CD14-positive monocyte (primary cell): Measurements from ENCODE around the gene SH3PXD2A. TPM values are rescaled to one million over a fixed set of nuclear protein-coding genes. Genes with fewer than 3 reads are reported as not detected.

ENCODE experiments used
- DNase-seq, 3 donors: peaks; one replicate each; pipeline ENCODE4 v3.0.0-alpha.2; 2011 to 2022
- H2AFZ ChIP-seq: 2 replicates; pipeline ENCODE4 v1.6.0; 2012; ENCODE audit warnings: mild to moderate bottlenecking, low read depth, low read length, inconsistent platforms; ENCODE audit not compliant: insufficient read depth, poor library complexity, severe bottlenecking
- H3K27ac ChIP-seq, 2 donors: 1 replicate in 1 of 2; 2 replicates in 1 of 2; pipeline ENCODE4 v1.5.1; 2012 to 2013; ENCODE audit warnings: low read length in 2 of 2, control low read depth in 1 of 2, inconsistent platforms in 1 of 2, low read depth in 1 of 2, mild to moderate bottlenecking in 1 of 2
- H3K27me3 ChIP-seq, 2 donors: one replicate each; pipeline versions ENCODE4 v1.6.0 to v1.6.1; 2011 to 2013; ENCODE audit warnings: low read length in 2 of 2; ENCODE audit not compliant: control insufficient read depth in 2 of 2, insufficient read depth in 2 of 2
- H3K36me3 ChIP-seq, 2 donors: replicated peaks in 1 of 2; 1 replicate in 1 of 2; 2 replicates in 1 of 2; pipeline versions ENCODE4 v1.5.1 to v1.6.1; 2012 to 2013; ENCODE audit warnings: low read length in 2 of 2, control low read depth in 1 of 2, inconsistent platforms in 1 of 2, mild to moderate bottlenecking in 1 of 2; ENCODE audit not compliant: insufficient read depth in 2 of 2, control insufficient read depth in 1 of 2
- H3K4me1 ChIP-seq, 2 donors: 1 replicate in 1 of 2; 2 replicates in 1 of 2; pipeline versions ENCODE4 v1.5.1 to v1.6.1; 2012 to 2013; ENCODE audit warnings: low read length in 2 of 2, control low read depth in 1 of 2, inconsistent platforms in 1 of 2, mild to moderate bottlenecking in 1 of 2, moderate library complexity in 1 of 2; ENCODE audit not compliant: insufficient read depth in 2 of 2, control insufficient read depth in 1 of 2
- H3K4me2 ChIP-seq: replicated peaks from 2 replicates; pipeline ENCODE3; 2012; ENCODE audit warnings: low read length, moderate library complexity, mild to moderate bottlenecking; ENCODE audit not compliant: poor library complexity, severe bottlenecking; ENCODE audit errors: extremely low read depth
- H3K4me3 ChIP-seq, 3 experiments: fragments of 200-600 bp in 1 of 3; sonication (generic) in 1 of 3; replicated peaks in 1 of 3; 1 replicate in 2 of 3; 2 replicates in 1 of 3; pipeline ENCODE4 v1.5.1; 2011 to 2013; ENCODE audit warnings: low read length in 3 of 3, mild to moderate bottlenecking in 3 of 3, control low read depth in 2 of 3, low read depth in 2 of 3, inconsistent platforms in 1 of 3, moderate library complexity in 1 of 3
- H3K79me2 ChIP-seq: 2 replicates; pipeline ENCODE4 v1.6.0; 2012; ENCODE audit warnings: mild to moderate bottlenecking, control low read depth, inconsistent platforms, low read length, moderate library complexity; ENCODE audit not compliant: insufficient read depth
- H3K9ac ChIP-seq: 2 replicates; pipeline ENCODE4 v1.6.0; 2017; ENCODE audit warnings: low read length, mild to moderate bottlenecking; ENCODE audit not compliant: insufficient read depth, poor library complexity, severe bottlenecking
- H3K9me3 ChIP-seq, 2 donors: replicated peaks in 1 of 2; 1 replicate in 1 of 2; 2 replicates in 1 of 2; pipeline versions ENCODE4 v1.5.1 to v1.6.1; 2012 to 2013; ENCODE audit warnings: low read length in 2 of 2, control low read depth in 1 of 2; ENCODE audit not compliant: control insufficient read depth in 1 of 2, insufficient read depth in 1 of 2
- H4K20me1 ChIP-seq: 2 replicates; pipeline ENCODE4 v1.6.0; 2012; ENCODE audit warnings: mild to moderate bottlenecking, low read length, control low read depth, moderate library complexity; ENCODE audit not compliant: insufficient read depth
- H3K27ac Mint-ChIP-seq, 7 donors: one replicate each; pipeline ENCODE4 v1.8.0; 2020; ENCODE audit warnings: mild to moderate bottlenecking in 7 of 7, mixed read lengths in 7 of 7, moderate library complexity in 6 of 7, inconsistent platforms in 2 of 7
- H3K27me3 Mint-ChIP-seq, 3 donors: one replicate each; pipeline ENCODE4 v1.8.0; 2021 to 2022; ENCODE audit warnings: low read depth in 3 of 3, mild to moderate bottlenecking in 3 of 3, mixed read lengths in 3 of 3, moderate library complexity in 3 of 3, inconsistent platforms in 1 of 3
- H3K36me3 Mint-ChIP-seq, 2 donors: one replicate each; pipeline ENCODE4 v1.8.0; 2020; ENCODE audit warnings: mixed read lengths in 2 of 2, inconsistent platforms in 1 of 2, mild to moderate bottlenecking in 1 of 2
- H3K4me1 Mint-ChIP-seq: one replicate; pipeline ENCODE4 v1.8.0; 2020; ENCODE audit warnings: mild to moderate bottlenecking, mixed read lengths
- H3K4me3 Mint-ChIP-seq, 2 donors: one replicate each; pipeline ENCODE4 v1.8.0; 2020; ENCODE audit warnings: mild to moderate bottlenecking in 2 of 2, mixed read lengths in 2 of 2, moderate library complexity in 1 of 2
- H3K9me3 Mint-ChIP-seq, 7 donors: one replicate each; pipeline ENCODE4 v1.8.0; 2020 to 2022; ENCODE audit warnings: mixed read lengths in 7 of 7, mild to moderate bottlenecking in 6 of 7, moderate library complexity in 6 of 7, inconsistent platforms in 2 of 7
- CTCF ChIP-seq: fragments of 200-600 bp; IDR thresholded peaks from one replicate; pipeline ENCODE4 v1.8.0; 2022; ENCODE audit warnings: antibody characterized with exemption, mild to moderate bottlenecking
- WGBS: methylation state at CpG from one replicate; pipeline ENCODE4 v1.1.5; 2013; ENCODE audit warnings: missing lambda C conversion rate; ENCODE audit not compliant: insufficient coverage; 5-methylcytosine and 5-hydroxymethylcytosine counted together
- intact Hi-C, 2 donors: fragments of 100-400 bp; cut with micrococcal nuclease; formaldehyde crosslinking; loops; one replicate each; pipeline versions ENCODE4 v1.15.0 to v1.15.1; 2023
- polyA plus RNA-seq, 3 donors: library from polyadenylated mRNA; depleted of rRNA in 1 of 3; unstranded in 2 of 3; stranded (reverse) in 1 of 3; fragments of 300-500 nt in 2 of 3; fragments of >200 nt in 1 of 3; fragmentation: Illumina TruSeq in 2 of 3; gene quantifications; 1 replicate in 2 of 3; 2 replicates in 1 of 3; pipeline ENCODE4 v1.2.3, GENCODE V29; 2012 to 2021

Gene SH3PXD2A
- polyA plus RNA-seq, 3 donors = 0.01 to 0.76 (median 0.05) TPM

- no peak for TF ChIP-seq CTCF
- Histone ChIP-seq H2AFZ (no peak overlapping the region), H3K27ac (no peak overlapping the region), H3K4me3 (no peak overlapping the region), H4K20me1 (no peaks in the 10 kb centered on the region), H3K4me2 (no peak overlapping the region), H3K4me1 (no peaks in the 10 kb centered on the region), H3K9me3 (no peaks in the 10 kb centered on the region), H3K9ac (no peak overlapping the region), H3K27me3 (no peaks in the 10 kb centered on the region), H3K36me3 (no peaks in the 10 kb centered on the region), H3K79me2 (no peaks in the 10 kb centered on the region)
- Mint-ChIP-seq H3K4me1 (peaks cover 2% of the 10 kb centered on the region), H3K4me3 (no peak overlapping the region), H3K36me3 (no peaks in the 10 kb centered on the region), H3K27ac (peak overlapping the region in 1 of 7 donors; percentile 33), H3K27me3 (peaks cover 0 to 3% (median 1%) of the 10 kb centered on the region in 3 donors), H3K9me3 (peaks cover 0 to 1% (median 0%) of the 10 kb centered on the region in 7 donors)
- no peak for DNase-seq
- WGBS = 81% methylated on average over 5 of the region's 10 CpGs
- intact Hi-C loops = no loop called here
These were observed 203.4 kb downstream of the SH3PXD2A start for GRCh38 chr10:103651783-103652476.

- Histone ChIP-seq H3K9me3 (no peaks in the 10 kb centered on the region), H3K79me2 (no peaks in the 10 kb centered on the region), H3K4me2 (no peak overlapping the region), H3K36me3 (no peaks in the 10 kb centered on the region), H3K4me1 (peaks cover 0 to 2% of the 10 kb centered on the region in 2 donors), H3K9ac (no peak overlapping the region), H4K20me1 (no peaks in the 10 kb centered on the region), H2AFZ (no peak overlapping the region), H3K27me3 (no peaks in the 10 kb centered on the region), H3K27ac (no peak overlapping the region), H3K4me3 (no peak overlapping the region)
- intact Hi-C loops = no loop called here
- Mint-ChIP-seq H3K27me3 (peaks cover 0 to 3% (median 1%) of the 10 kb centered on the region in 3 donors), H3K4me3 (no peak overlapping the region), H3K36me3 (no peaks in the 10 kb centered on the region), H3K9me3 (peaks cover 0 to 1% (median 0%) of the 10 kb centered on the region in 7 donors), H3K27ac (no peak overlapping the region), H3K4me1 (peaks cover 3% of the 10 kb centered on the region)
- WGBS = no CpG with 5 or more reads among the region's 1 CpG
- TF ChIP-seq CTCF = no peak
- no peak for DNase-seq
These were observed 204.0 kb downstream of the SH3PXD2A start for GRCh38 chr10:103651333-103651732.
